Measurements from ENCODE around the gene NFU1. TPM values are rescaled to one million over a fixed set of nuclear protein-coding genes. Genes with fewer than 3 reads are reported as not detected.

Gene NFU1
- total and polyA plus RNA-seq, 2 of the 13 experiments (the other 11 are each of a cell fraction or from before 2014, with no cell fraction given), result 39.1 to 84.0 TPM

DNA sequence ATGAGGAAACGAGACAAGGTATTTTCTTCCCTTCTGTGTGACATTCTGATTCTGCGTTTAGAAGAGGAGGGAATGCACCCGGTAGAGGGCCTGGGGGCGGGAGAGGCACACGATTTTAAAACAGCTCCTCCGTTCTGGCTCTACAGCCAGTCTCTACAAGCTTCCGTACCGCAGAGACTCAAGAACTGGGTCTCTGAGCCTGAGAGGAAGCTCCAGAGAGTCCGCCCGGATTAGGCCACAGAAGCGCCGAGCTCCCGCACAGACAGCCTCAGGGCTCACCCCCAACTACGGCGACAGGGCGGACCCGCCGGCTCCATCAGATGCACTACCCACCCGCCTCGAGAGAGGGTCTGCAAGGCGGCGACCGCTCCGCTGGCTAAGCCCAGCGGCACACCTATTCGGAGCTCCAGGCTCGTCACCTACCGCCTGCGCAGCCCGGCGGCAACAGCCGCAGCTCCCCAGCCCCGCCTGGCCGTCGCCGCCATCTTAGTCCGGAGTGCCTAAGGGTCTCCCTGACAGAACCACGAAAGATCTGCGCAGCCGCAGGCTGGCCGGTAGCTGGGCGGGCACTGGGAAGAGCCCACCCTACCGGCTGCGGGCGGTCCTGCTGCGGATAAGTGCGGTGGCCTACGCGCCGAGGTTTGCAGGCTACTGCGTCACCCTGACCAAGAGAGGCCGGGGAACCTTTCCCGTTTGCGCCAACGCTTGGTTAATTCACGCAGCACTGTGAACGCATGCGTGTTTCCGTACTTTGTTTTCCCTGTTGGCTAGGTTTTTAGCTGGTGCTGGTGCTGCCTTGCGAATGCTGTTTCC, at the start of gene NFU1 (continued):
- TF ChIP-seq KDM5A (IDR thresholded peaks at IDR 0.05; ENCODE audit: borderline replicate concordance, low read length) (peak; percentile 63; the same call in 1 of the 2 replicates), THAP11 (CRISPR knock-in tag; IDR thresholded peaks at IDR 0.05) (peak; percentile 60), HNF4G (IDR thresholded peaks at IDR 0.05; ENCODE audit: borderline replicate concordance, low read depth, low read length) (peak; percentile 22; the same call in 1 of the 2 replicates), HNF4G (CRISPR knock-in tag; IDR thresholded peaks at IDR 0.05; ENCODE audit: borderline replicate concordance, low read depth) (peak; percentile 43; the same call in 1 of the 2 replicates), ZNF773 (CRISPR knock-in tag; IDR thresholded peaks at IDR 0.05; ENCODE audit: borderline replicate concordance) (0 out of 2 replicates have a peak, but pooled peaks have one; percentile 18), KDM6A (CRISPR knock-in tag; IDR thresholded peaks at IDR 0.05; ENCODE audit: low read depth) (peak; percentile 27; the same call in 1 of the 2 replicates), ZNF572 (CRISPR knock-in tag; IDR thresholded peaks at IDR 0.05) (0 out of 2 replicates have a peak, but pooled peaks have one; percentile 10), MIXL1 (CRISPR knock-in tag; IDR thresholded peaks at IDR 0.05) (0 out of 2 replicates have a peak, but pooled peaks have one; percentile 31), ELF3 (CRISPR knock-in tag; IDR thresholded peaks at IDR 0.05) (peak; percentile 71), GATAD1 (CRISPR knock-in tag; IDR thresholded peaks at IDR 0.05) (peak; percentile 30; the same call in 1 of the 2 replicates), ZNF724P (CRISPR knock-in tag; IDR thresholded peaks at IDR 0.05; ENCODE audit: borderline replicate concordance) (peak; percentile 73; the same call in 1 of the 2 replicates), ZNF746 (CRISPR knock-in tag; IDR thresholded peaks at IDR 0.05) (peak; percentile 86; the same call in 1 of the 2 replicates), ZBTB37 (CRISPR knock-in tag; IDR thresholded peaks at IDR 0.05) (no peak), SRY (CRISPR knock-in tag; IDR thresholded peaks at IDR 0.05) (peak; percentile 97), PHF20 (CRISPR knock-in tag; IDR thresholded peaks at IDR 0.05) (peak; percentile 64), UBTF (CRISPR knock-in tag; IDR thresholded peaks at IDR 0.05) (peak; percentile 100), NFKB2 (CRISPR knock-in tag; IDR thresholded peaks at IDR 0.05; ENCODE audit: borderline replicate concordance) (peak; percentile 89; the same call in 1 of the 2 replicates), HNRNPUL1 (IDR thresholded peaks at IDR 0.05; ENCODE audit: low read depth, low read length) (0 out of 2 replicates have a peak, but pooled peaks have one; percentile 31)
- TF ChIP-seq, protein P1, sequence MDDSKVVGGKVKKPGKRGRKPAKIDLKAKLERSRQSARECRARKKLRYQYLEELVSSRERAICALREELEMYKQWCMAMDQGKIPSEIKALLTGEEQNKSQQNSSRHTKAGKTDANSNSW (CRISPR knock-in tag; IDR thresholded peaks at IDR 0.05; ENCODE audit: borderline replicate concordance), result no peak; the same call in 1 of the 2 replicates
- TF ChIP-seq, protein P2, sequence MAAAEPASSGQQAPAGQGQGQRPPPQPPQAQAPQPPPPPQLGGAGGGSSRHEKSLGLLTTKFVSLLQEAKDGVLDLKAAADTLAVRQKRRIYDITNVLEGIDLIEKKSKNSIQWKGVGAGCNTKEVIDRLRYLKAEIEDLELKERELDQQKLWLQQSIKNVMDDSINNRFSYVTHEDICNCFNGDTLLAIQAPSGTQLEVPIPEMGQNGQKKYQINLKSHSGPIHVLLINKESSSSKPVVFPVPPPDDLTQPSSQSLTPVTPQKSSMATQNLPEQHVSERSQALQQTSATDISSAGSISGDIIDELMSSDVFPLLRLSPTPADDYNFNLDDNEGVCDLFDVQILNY (CRISPR knock-in tag; conservative IDR thresholded peaks at IDR 0.05), result peak; percentile 14; the same call in 1 of the 2 replicates
- TF ChIP-seq, protein P3, sequence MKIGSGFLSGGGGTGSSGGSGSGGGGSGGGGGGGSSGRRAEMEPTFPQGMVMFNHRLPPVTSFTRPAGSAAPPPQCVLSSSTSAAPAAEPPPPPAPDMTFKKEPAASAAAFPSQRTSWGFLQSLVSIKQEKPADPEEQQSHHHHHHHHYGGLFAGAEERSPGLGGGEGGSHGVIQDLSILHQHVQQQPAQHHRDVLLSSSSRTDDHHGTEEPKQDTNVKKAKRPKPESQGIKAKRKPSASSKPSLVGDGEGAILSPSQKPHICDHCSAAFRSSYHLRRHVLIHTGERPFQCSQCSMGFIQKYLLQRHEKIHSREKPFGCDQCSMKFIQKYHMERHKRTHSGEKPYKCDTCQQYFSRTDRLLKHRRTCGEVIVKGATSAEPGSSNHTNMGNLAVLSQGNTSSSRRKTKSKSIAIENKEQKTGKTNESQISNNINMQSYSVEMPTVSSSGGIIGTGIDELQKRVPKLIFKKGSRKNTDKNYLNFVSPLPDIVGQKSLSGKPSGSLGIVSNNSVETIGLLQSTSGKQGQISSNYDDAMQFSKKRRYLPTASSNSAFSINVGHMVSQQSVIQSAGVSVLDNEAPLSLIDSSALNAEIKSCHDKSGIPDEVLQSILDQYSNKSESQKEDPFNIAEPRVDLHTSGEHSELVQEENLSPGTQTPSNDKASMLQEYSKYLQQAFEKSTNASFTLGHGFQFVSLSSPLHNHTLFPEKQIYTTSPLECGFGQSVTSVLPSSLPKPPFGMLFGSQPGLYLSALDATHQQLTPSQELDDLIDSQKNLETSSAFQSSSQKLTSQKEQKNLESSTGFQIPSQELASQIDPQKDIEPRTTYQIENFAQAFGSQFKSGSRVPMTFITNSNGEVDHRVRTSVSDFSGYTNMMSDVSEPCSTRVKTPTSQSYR (CRISPR knock-in tag; IDR thresholded peaks at IDR 0.05; ENCODE audit: borderline replicate concordance), result peak; percentile 15; the same call in 1 of the 2 replicates

Measured in HepG2 (cell line).